ENCODE results near the gene ATP8A1.

- no peak for TF ChIP-seq CTCF (IDR thresholded peaks at IDR 0.05)
- no peak for TF ChIP-seq POLR2AphosphoS5 (IDR thresholded peaks at IDR 0.05)
- no peak for TF ChIP-seq POLR2A (IDR thresholded peaks at IDR 0.05)
These were observed 13.2 kb downstream of the ATP8A1 start for GRCh38 chr4:42643685-42644084.

All from upper lobe of left lung (tissue), 4 donors.